ENCODE measurements around the gene KLK12.

GRCh38 chr19:51083181-51083580, 48.4 kb upstream of the KLK12 start:
- no peak for TF ChIP-seq EZH2 (IDR thresholded peaks at IDR 0.05)
- TF ChIP-seq POLR2AphosphoS5 (IDR thresholded peaks at IDR 0.05; ENCODE audit: borderline replicate concordance, low read depth, low read length), result no peak

Data from SK-N-MC (cell line).